ENCODE measurements around the gene TMEM52B.
A peak's percentile ranks its signal among the peaks of the same experiment; 100 is the strongest.

The TMEM52B gene

GRCh38 chr12:10170216-10170615 lies 8.6 kb upstream of the TMEM52B start:
- H3K36me3 ChIP-seq (ENCODE audit: control insufficient read depth in 1 of 2, insufficient read depth in 2 of 2, low read depth in 1 of 2, low read length in 2 of 2): no peaks in the 10 kb centered on the region

GRCh38 chr12:10171973-10172728 lies 6.7 kb upstream of the TMEM52B start, which contains the start of gene OLR1:
Gene OLR1, minus strand, starts transcription at chr12:10172132. Its CDS starts 55 bp downstream, at chr12:10172077.
- H3K79me1 ChIP-seq (replicated peaks; ENCODE audit: low read length, poor library complexity, severe bottlenecking): no peaks in the 10 kb centered on the region
- no peak within 1 kb of the TSS for H3K27ac ChIP-seq (ENCODE audit: low read length, poor library complexity, severe bottlenecking)
- no peak within 1 kb of the TSS for H2AK5ac ChIP-seq (ENCODE audit: low read length, severe bottlenecking)
- no peak within 1 kb of the TSS for H3K4me2 ChIP-seq (ENCODE audit: low read length, poor library complexity, severe bottlenecking)
- H2BK12ac ChIP-seq (ENCODE audit: low read length in 2 of 2): no peak within 1 kb of the TSS
- H4K91ac ChIP-seq (ENCODE audit: low read length): no peak within 1 kb of the TSS
- peak; percentile 44 for DNase-seq
- no peak within 1 kb of the TSS for H3K4ac ChIP-seq (ENCODE audit: low read depth in 1 of 2, low read length in 2 of 2)
- H2BK15ac ChIP-seq (ENCODE audit: low read depth, poor library complexity, severe bottlenecking): no peak within 1 kb of the TSS
- no peaks in the 10 kb centered on the region for H3K27me3 ChIP-seq (ENCODE audit: control insufficient read depth in 1 of 2, insufficient read depth in 1 of 2, low read length in 2 of 2)
- H3K18ac ChIP-seq (ENCODE audit: low read depth in 1 of 2, low read length in 2 of 2): no peak within 1 kb of the TSS
- H3K4me3 ChIP-seq (ENCODE audit: insufficient read depth in 1 of 2, low read depth in 1 of 2, low read length in 2 of 2): no peak within 1 kb of the TSS
- 76% methylated on average over 6 of the region's 7 CpGs for WGBS
- no peak within 1 kb of the TSS for H2BK120ac ChIP-seq (ENCODE audit: low read depth, low read length)
- no peak within 1 kb of the TSS for H2AFZ ChIP-seq (ENCODE audit: low read depth, low read length)
- H2BK5ac ChIP-seq (ENCODE audit: low read depth, low read length, poor library complexity, severe bottlenecking): no peak within 1 kb of the TSS
- H3K14ac ChIP-seq (ENCODE audit: low read length in 2 of 2): no peak within 1 kb of the TSS
- no peak within 1 kb of the TSS for H3K23ac ChIP-seq (ENCODE audit: low read length in 2 of 2)
- H3K36me3 ChIP-seq (ENCODE audit: control insufficient read depth in 1 of 2, insufficient read depth in 2 of 2, low read depth in 1 of 2, low read length in 2 of 2): no peaks in the 10 kb centered on the region
- peaks cover 5% of the 10 kb centered on the region for H3K4me1 ChIP-seq (ENCODE audit: control insufficient read depth, insufficient read depth, low read depth, low read length)
- H3K9ac ChIP-seq (ENCODE audit: low read length): no peak within 1 kb of the TSS
- no peak within 1 kb of the TSS for H4K8ac ChIP-seq (ENCODE audit: low read length)
- no peaks in the 10 kb centered on the region for H3K9me3 ChIP-seq (ENCODE audit: control insufficient read depth, low read length)

More at GRCh38 chr12:10170216-10170615, 8.6 kb upstream of the TMEM52B start:
- no peak overlapping the region for H2BK120ac ChIP-seq (ENCODE audit: low read depth, low read length)
- no peaks in the 10 kb centered on the region for H3K27me3 ChIP-seq (ENCODE audit: control insufficient read depth in 1 of 2, insufficient read depth in 1 of 2, low read length in 2 of 2)
- no peak overlapping the region for H2AK5ac ChIP-seq (ENCODE audit: low read length, severe bottlenecking)
- no peaks in the 10 kb centered on the region for H3K9me3 ChIP-seq (ENCODE audit: control insufficient read depth, low read length)
- H4K8ac ChIP-seq (ENCODE audit: low read length): peak overlapping the region; percentile 64
- no peak overlapping the region for H3K14ac ChIP-seq (ENCODE audit: low read length in 2 of 2)
- H2AFZ ChIP-seq (ENCODE audit: low read depth, low read length): no peak overlapping the region
- H2BK5ac ChIP-seq (ENCODE audit: low read depth, low read length, poor library complexity, severe bottlenecking): no peak overlapping the region
- H2BK12ac ChIP-seq (ENCODE audit: low read length in 2 of 2): no peak overlapping the region
- no peak overlapping the region for H3K4me2 ChIP-seq (ENCODE audit: low read length, poor library complexity, severe bottlenecking)
- H3K23ac ChIP-seq (ENCODE audit: low read length in 2 of 2): no peak overlapping the region
- no peaks in the 10 kb centered on the region for H3K79me1 ChIP-seq (replicated peaks; ENCODE audit: low read length, poor library complexity, severe bottlenecking)
- 75% methylated on average over 4 of the region's 5 CpGs for WGBS
- peaks cover 5% of the 10 kb centered on the region for H3K4me1 ChIP-seq (ENCODE audit: control insufficient read depth, insufficient read depth, low read depth, low read length)
- peak overlapping the region in 1 of 2 experiments; percentile 76 for H3K18ac ChIP-seq (ENCODE audit: low read depth in 1 of 2, low read length in 2 of 2)
- H3K4ac ChIP-seq (ENCODE audit: low read depth in 1 of 2, low read length in 2 of 2): no peak overlapping the region
- H3K27ac ChIP-seq (ENCODE audit: low read length, poor library complexity, severe bottlenecking): no peak overlapping the region
- peak overlapping the region; percentile 39 for H4K91ac ChIP-seq (ENCODE audit: low read length)
- peak overlapping the region; percentile 52 for H2BK15ac ChIP-seq (ENCODE audit: low read depth, poor library complexity, severe bottlenecking)
- H3K9ac ChIP-seq (ENCODE audit: low read length): no peak overlapping the region
- DNase-seq: peak; percentile 64
- no peak overlapping the region for H3K4me3 ChIP-seq (ENCODE audit: insufficient read depth in 1 of 2, low read depth in 1 of 2, low read length in 2 of 2)

GRCh38 chr12:10174986-10175614 lies 3.7 kb upstream of the TMEM52B start:
- Histone ChIP-seq H3K4me1 (ENCODE audit: control insufficient read depth, insufficient read depth, low read depth, low read length) (peaks cover 3% of the 10 kb centered on the region), H2AK5ac (ENCODE audit: low read length, severe bottlenecking) (no peak overlapping the region), H3K18ac (ENCODE audit: low read depth in 1 of 2, low read length in 2 of 2) (no peak overlapping the region), H2BK12ac (ENCODE audit: low read length in 2 of 2) (no peak overlapping the region), H3K79me1 (replicated peaks; ENCODE audit: low read length, poor library complexity, severe bottlenecking) (no peaks in the 10 kb centered on the region), H3K36me3 (ENCODE audit: control insufficient read depth in 1 of 2, insufficient read depth in 2 of 2, low read depth in 1 of 2, low read length in 2 of 2) (no peaks in the 10 kb centered on the region), H3K9me3 (ENCODE audit: control insufficient read depth, low read length) (no peaks in the 10 kb centered on the region), H3K23ac (ENCODE audit: low read length in 2 of 2) (no peak overlapping the region), H3K27me3 (ENCODE audit: control insufficient read depth in 1 of 2, insufficient read depth in 1 of 2, low read length in 2 of 2) (no peaks in the 10 kb centered on the region), H3K4me3 (ENCODE audit: insufficient read depth in 1 of 2, low read depth in 1 of 2, low read length in 2 of 2) (no peak overlapping the region), H3K4ac (ENCODE audit: low read depth in 1 of 2, low read length in 2 of 2) (no peak overlapping the region), H2BK15ac (ENCODE audit: low read depth, poor library complexity, severe bottlenecking) (no peak overlapping the region), H2AFZ (ENCODE audit: low read depth, low read length) (no peak overlapping the region), H3K14ac (ENCODE audit: low read length in 2 of 2) (no peak overlapping the region), H2BK5ac (ENCODE audit: low read depth, low read length, poor library complexity, severe bottlenecking) (no peak overlapping the region), H4K91ac (ENCODE audit: low read length) (no peak overlapping the region), H3K4me2 (ENCODE audit: low read length, poor library complexity, severe bottlenecking) (no peak overlapping the region), H3K9ac (ENCODE audit: low read length) (no peak overlapping the region), H4K8ac (ENCODE audit: low read length) (no peak overlapping the region), H2BK120ac (ENCODE audit: low read depth, low read length) (no peak overlapping the region), H3K27ac (ENCODE audit: low read length, poor library complexity, severe bottlenecking) (no peak overlapping the region)
- WGBS: 100% methylated on average over 1 of the region's 2 CpGs
- no peak for DNase-seq

- Histone ChIP-seq H3K23ac (ENCODE audit: low read length in 2 of 2) (no peak overlapping the region), H4K91ac (ENCODE audit: low read length) (no peak overlapping the region), H2BK12ac (ENCODE audit: low read length in 2 of 2) (no peak overlapping the region), H3K27me3 (ENCODE audit: control insufficient read depth in 1 of 2, insufficient read depth in 1 of 2, low read length in 2 of 2) (no peaks in the 10 kb centered on the region), H3K9me3 (ENCODE audit: control insufficient read depth, low read length) (no peaks in the 10 kb centered on the region), H4K8ac (ENCODE audit: low read length) (peak overlapping the region; percentile 23), H3K36me3 (ENCODE audit: control insufficient read depth in 1 of 2, insufficient read depth in 2 of 2, low read depth in 1 of 2, low read length in 2 of 2) (no peaks in the 10 kb centered on the region), H3K4me1 (ENCODE audit: control insufficient read depth, insufficient read depth, low read depth, low read length) (no peaks in the 10 kb centered on the region), H3K4me2 (ENCODE audit: low read length, poor library complexity, severe bottlenecking) (no peak overlapping the region), H2BK120ac (ENCODE audit: low read depth, low read length) (peak overlapping the region; percentile 49), H3K9ac (ENCODE audit: low read length) (no peak overlapping the region), H2BK5ac (ENCODE audit: low read depth, low read length, poor library complexity, severe bottlenecking) (no peak overlapping the region), H2AK5ac (ENCODE audit: low read length, severe bottlenecking) (no peak overlapping the region), H3K27ac (ENCODE audit: low read length, poor library complexity, severe bottlenecking) (no peak overlapping the region), H3K4me3 (ENCODE audit: insufficient read depth in 1 of 2, low read depth in 1 of 2, low read length in 2 of 2) (no peak overlapping the region), H3K79me1 (replicated peaks; ENCODE audit: low read length, poor library complexity, severe bottlenecking) (no peaks in the 10 kb centered on the region), H2AFZ (ENCODE audit: low read depth, low read length) (no peak overlapping the region), H3K14ac (ENCODE audit: low read length in 2 of 2) (no peak overlapping the region), H3K4ac (ENCODE audit: low read depth in 1 of 2, low read length in 2 of 2) (peak overlapping the region in 1 of 2 experiments; percentile 16), H2BK15ac (ENCODE audit: low read depth, poor library complexity, severe bottlenecking) (no peak overlapping the region), H3K18ac (ENCODE audit: low read depth in 1 of 2, low read length in 2 of 2) (no peak overlapping the region)
- no peak for DNase-seq
- 90% methylated on average over 5 of the region's 5 CpGs for WGBS
Measured at GRCh38 chr12:10175846-10176636, 2.8 kb upstream of the TMEM52B start.
